C4-2B (cell line): Measurements from ENCODE around the gene NLGN4Y.

Source experiments
- H3K27ac ChIP-seq: fragments of 450-650 bp; 2 replicates; pipeline ENCODE4 v1.5.1; 2017
- ZFX ChIP-seq: fragments of 450-650 bp; IDR thresholded peaks from 2 replicates; pipeline ENCODE4 v1.6.1; 2017

The NLGN4Y gene

GRCh38 chrY:14871971-14872370 lies 347.6 kb downstream of the NLGN4Y start:
- no peak overlapping the region for H3K27ac ChIP-seq
- TF ChIP-seq ZFX = no peak
